BLaER1 treated with 17β-estradiol and CSF1 and Interleukin-3, amounts not matched to agents 10 nM and 100 nM (cell line): Measurements from ENCODE around the gene HBB.
A peak's percentile ranks its signal among the peaks of the same experiment; 100 is the strongest.

Source experiments
- H3K27ac ChIP-seq, 11 experiments: shearing (Covaris generic); formaldehyde crosslinking; 2 replicates each; pipeline ENCODE4 v1.8.1; 2022
- H3K27me3 ChIP-seq, 11 experiments: shearing (Covaris generic); formaldehyde crosslinking; 2 replicates each; pipeline ENCODE4 v1.8.1; 2022
- H3K36me3 ChIP-seq, 11 experiments: shearing (Covaris generic); formaldehyde crosslinking; 2 replicates each; pipeline ENCODE4 v1.8.1; 2022
- H3K4me1 ChIP-seq, 10 experiments: shearing (Covaris generic); formaldehyde crosslinking; 2 replicates each; pipeline ENCODE4 v1.8.1; 2022
- H3K4me2 ChIP-seq, 11 experiments: shearing (Covaris generic); formaldehyde crosslinking; 2 replicates each; pipeline ENCODE4 v1.8.1; 2022
- H3K4me3 ChIP-seq, 10 experiments: shearing (Covaris generic); formaldehyde crosslinking; 2 replicates each; pipeline ENCODE4 v1.8.1; 2022
- H3K9ac ChIP-seq, 11 experiments: shearing (Covaris generic); formaldehyde crosslinking; 2 replicates each; pipeline ENCODE4 v1.8.1; 2022
- H3K9me3 ChIP-seq, 11 experiments: shearing (Covaris generic); formaldehyde crosslinking; replicated peaks in 1 of 11; 2 replicates each; pipeline ENCODE4 v1.8.1; 2022
- H4K20me1 ChIP-seq, 11 experiments: shearing (Covaris generic); formaldehyde crosslinking; 2 replicates each; pipeline ENCODE4 v1.8.1; 2022
- Cebpa-rat ChIP-seq, 11 experiments: shearing (Covaris generic); IDR thresholded peaks; 2 replicates each; pipeline ENCODE4 v1.8.1; 2022

The HBB gene

DNA sequence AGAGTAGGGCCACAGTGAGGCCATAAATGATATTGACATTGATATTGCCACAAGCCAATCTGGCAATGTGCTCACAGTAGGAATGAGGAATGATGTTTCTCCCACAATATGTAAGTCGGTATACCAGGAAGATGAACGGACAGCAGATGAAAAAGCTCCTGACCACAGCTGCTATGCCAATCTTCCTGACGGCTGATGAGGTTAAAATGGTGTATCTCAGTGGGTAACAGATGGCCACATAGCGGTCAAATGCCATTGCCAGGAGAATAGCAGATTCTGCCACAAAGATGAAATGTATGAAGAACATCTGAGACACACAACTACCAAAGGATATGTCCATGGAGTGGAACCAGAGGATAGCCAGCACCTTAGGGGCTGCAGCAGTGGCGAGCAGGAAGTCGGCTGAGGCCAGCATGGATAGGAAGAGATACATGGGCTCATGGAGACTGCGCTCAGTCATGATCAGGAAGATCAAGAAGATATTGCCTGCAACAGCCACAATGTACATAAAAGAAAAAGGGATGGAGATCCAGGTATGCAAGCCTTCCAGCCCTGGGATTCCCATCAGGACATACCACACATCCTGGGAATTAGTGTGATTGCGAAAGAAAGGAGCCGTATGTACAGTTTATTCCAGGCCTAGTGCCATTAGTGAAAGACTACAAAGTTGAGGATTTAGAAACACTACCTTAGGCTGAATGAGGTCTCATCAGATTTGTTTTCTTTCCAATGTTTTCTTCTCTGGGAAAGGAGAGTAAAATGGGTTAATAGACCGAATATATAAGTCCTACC lies 48.6 kb downstream of the HBB start:
- H3K27me3 ChIP-seq: no peaks in the 10 kb centered on the region
- no peaks in the 10 kb centered on the region for H3K4me1 ChIP-seq
- peak in 2 of 11 experiments; percentile 16 to 59; a peak in 3 of 22 replicates for TF ChIP-seq Cebpa-rat (IDR thresholded peaks at IDR 0.05)
- H3K9me3 ChIP-seq: no peaks in the 10 kb centered on the region
- H3K4me3 ChIP-seq: no peak overlapping the region
- H3K9ac ChIP-seq: no peak overlapping the region
- H4K20me1 ChIP-seq: no peaks in the 10 kb centered on the region
- no peaks in the 10 kb centered on the region for H3K36me3 ChIP-seq
- no peak overlapping the region for H3K4me2 ChIP-seq
- H3K27ac ChIP-seq: no peak overlapping the region
